ENCODE measurements around the gene TGM5. TPM values are rescaled to one million over a fixed set of nuclear protein-coding genes. Genes with fewer than 3 reads are reported as not detected.
"Not testable (repeated sequence)": the region's sequence is repeated elsewhere in the genome, so short reads cannot be mapped to it uniquely, and the experiment has no call there.

The TGM5 gene
- total RNA-seq, 1 donor from 2014 or later = 4.1 TPM

- no peak for DNase-seq
Observed at GRCh38 chr15:43214592-43215295, 52.0 kb downstream of the TGM5 start.

GRCh38 chr15:43214169-43214568 is 52.6 kb downstream of the TGM5 start:
- no peak for DNase-seq

- no peak for DNase-seq
Observed at GRCh38 chr15:43213466-43213865, 53.3 kb downstream of the TGM5 start.

DNA sequence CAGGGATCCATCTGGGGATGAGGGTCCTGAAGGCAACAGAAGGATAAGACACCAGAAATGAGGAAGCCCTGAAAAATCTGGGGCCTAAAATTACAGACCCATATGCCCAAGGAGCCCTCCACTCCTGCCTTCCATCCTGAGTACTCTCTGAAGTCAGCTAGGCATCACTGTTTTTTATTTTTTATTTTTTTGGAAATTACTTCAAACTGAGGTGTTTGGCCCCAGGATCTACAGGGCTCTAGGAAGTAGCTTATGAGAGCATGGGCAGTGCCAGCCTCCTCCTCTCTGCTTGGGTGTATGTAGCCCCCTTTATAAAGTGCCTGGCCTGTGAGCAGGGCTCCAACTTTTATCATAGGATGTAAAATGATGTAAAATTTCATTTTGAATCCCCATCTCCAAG is 53.8 kb downstream of the TGM5 start:
- no peak for DNase-seq

DNA sequence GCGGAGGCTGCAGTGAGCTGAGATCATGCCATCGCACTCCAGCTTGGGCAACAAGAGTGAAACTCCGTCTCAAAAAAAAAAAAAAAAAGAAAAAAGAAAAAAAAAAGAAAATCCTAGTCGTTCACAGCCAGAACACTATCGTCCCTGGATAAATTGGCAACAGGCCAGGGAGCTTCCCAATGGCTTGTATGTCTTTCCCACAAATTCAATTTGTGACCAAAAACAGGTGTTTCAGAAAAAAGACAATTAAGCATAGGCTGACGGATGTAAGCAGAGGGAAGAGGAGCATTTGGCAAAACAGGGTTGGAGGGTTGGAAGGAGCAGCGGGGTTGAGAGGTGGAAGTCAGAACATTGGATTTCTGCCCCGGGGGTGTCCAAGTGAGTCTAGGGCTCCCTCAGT is 54.4 kb downstream of the TGM5 start:
- DNase-seq = no peak

DNA sequence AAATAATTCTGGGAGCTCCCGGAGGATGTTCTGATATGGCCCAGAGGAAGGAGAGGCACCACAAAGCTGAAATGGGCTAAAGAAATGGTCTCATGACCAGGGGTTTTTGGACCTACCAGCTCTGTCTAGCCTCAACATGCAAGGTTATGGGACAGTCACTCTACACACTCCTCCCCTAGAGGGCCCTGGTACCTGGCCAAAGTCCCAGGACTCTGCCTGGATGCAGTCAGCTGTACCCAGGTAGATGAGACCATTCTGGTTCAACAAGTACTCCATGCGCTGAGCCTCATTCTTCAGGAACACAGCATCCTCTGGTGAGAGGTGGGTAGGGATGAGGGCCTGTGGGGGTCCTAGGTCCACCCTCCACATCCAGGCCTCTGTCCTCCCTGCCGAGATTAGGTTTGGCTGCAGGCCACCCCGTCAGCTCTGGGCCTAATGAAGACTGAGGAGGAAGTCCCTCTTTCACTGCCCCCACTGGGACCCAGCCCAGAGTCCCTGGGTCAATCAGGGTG is 55.4 kb downstream of the TGM5 start:
- DNase-seq = no peak

DNA sequence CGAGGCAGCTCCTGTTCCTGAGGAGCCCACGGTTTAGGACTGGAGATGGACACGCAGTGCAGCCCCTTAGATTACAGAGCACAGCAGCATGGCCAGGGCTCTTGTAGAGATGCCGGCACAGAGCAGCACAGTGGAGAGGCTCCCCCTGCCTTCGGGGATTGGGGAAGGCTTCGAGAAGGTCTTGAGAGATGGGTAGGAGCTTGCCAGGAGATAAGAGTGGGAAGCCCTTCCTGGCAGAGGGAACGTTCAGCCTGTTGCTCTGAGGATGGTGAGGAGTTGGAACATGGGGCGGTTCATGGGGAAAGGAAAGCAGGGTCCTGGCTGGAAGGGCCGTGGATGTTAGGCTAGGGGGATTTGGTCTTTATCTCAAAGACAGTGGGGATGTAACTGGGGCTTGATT is 55.9 kb downstream of the TGM5 start:
- no peak for DNase-seq

DNA sequence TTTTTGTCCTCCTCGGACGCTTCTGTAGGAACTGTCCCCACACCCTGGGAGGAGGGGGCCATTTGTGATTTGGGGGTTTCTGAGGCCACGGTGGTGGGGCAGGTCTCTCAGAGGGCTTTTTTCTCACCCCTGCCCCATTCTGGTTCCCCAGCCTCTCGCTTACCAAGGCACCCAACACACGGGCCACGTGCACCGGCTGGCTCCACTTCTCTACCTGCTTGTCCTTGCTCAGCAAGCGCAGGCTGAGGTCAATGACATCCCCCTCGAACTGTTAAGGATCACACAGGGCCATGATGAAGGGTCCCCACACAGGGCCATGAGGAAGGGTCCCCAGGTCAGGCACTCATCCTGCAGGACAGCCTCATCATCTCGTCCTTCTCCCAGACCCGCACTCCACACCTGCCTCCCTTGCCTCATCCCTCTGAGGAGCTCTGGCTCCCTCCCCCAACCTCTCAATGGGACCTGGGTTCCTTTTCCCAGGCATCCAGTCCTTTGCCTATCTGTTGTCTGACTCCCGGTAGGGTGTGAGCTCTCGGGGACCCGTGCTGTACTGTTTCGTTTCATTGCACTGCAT is 56.5 kb downstream of the TGM5 start:
- DNase-seq = no peak

DNA sequence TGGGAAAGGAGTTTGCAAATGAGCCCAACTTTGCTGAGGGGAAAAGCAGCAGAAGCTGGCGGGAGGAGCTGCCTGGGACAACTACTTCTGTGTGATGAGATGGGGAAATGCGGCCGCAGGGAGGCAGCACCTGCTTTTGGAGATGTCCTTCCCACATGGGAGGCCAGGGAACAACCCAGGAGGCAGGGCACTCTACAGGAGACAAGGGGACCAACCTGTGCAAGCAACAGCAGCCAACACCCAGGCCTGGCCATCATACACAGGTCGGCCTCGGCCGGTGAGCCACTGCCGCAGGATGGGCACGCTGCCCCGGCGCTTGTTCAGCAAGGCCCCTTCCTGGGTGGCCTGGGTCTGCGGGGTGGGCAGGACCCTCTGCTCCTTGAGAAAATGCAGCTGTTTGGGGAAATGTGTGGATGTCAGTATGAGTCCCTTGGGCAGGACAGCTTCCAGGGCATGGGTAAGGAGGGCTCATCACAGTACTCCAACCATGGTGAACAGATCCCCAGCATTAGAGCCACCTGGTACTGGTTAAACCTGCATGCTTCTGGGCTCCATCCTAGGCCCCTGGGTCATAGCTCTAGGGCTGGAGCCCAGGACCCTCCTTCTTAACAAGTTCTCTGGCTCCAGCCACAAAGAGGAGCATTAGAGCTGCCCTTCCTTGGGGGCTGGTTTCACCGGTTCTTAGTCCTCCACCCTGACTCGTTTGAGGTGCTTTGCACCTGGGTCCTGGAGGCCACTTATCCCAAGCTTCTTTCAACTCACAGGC is 57.5 kb downstream of the TGM5 start:
- no peak for DNase-seq

GRCh38 chr15:43208052-43209002 is 58.4 kb downstream of the TGM5 start:
- no peak for DNase-seq

DNA sequence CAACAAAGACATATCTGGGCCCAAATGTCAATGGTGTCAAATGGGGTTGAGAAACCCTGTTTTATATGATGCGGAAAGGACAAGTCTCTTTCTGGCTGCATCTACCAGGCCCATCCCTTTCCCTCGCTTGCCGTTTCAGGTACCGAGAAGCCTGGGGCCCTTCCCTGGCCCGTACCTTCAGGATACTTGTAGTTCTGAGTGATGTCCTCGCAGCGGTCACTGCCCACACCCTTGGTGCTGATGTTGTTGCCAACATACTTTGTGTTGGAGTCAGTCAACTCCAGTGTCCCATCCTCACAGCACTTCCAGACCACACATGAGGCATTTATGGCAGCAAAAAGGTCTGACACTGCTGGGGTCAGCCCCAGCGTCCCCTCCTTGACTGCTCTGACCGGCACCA is 59.7 kb downstream of the TGM5 start:
- DNase-seq = no peak

GRCh38 chr15:43206054-43206453 is 60.7 kb downstream of the TGM5 start:
- DNase-seq = no peak

DNA sequence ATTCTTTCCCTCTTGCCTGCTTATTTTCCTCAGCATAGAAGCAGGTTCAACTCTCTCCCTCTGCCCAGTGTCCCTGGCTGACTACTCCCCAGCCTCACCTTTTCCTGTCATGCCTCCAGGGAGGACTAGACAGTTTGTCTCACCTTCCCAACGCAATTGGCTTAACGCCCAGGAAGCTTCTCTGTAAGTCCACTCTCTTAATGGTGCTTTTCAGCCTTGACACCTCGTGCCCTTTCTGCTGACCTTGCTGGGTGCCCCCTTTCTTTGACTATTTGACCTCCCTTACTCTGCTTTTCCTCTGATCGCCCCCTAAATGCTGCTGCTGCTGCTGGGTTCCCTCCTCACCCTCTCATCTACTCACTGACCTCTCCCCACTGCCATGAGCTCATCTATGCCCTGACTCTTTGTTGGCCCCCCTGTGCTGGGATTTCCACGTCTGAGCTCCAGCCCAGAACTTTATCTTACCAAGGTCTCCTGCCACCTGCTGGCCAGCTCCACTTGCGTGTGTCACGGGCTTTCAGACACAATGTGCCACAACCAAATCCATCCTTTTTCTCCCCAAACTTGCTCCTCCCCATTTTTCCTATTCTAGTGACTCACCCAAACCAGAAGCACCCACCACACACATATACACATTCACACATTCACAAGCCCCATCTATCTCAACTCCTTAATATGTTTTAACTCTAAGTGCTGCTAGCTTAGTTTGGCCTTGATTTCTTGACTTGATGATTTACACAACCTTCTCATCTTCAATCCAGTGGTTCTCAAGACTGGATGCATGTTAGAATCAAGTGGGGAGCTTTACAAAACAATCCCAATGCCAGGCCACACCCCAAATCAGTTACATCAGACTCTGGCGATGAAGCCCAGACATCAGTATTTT is 62.5 kb downstream of the TGM5 start:
- no peak for DNase-seq

DNA sequence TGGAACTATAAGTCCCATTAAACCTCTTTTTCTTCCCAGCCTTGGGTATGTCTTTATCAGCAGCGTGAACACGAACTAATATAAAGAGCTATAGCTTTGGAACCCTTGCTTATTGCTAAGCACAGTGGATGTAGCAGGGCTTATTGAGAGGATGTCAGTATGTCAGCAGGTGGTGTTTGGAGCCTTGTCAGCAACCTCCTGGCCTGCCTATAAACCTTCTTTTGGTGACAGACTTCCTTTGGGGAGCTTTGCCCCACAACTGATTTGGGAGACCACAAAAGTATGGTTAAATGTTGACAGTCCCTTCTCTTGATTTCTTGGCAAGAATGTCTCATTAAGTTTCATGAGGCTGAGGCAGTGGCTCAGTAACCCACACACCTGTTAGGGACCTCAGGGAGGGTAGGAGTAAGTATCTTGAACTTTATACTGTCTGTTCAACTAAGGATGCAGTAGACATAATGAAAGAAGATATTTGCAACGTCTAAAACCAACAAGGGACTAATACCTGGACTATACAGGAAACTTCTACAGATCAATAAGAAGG is 66.7 kb downstream of the TGM5 start:
- DNase-seq = no peak

- DNase-seq = no peak
Observed at GRCh38 chr15:43198992-43199391, 67.7 kb downstream of the TGM5 start.

- DNase-seq = not testable (repeated sequence)
Observed at GRCh38 chr15:43198556-43198955, 68.2 kb downstream of the TGM5 start.

GRCh38 chr15:43197773-43198172 is 69.0 kb downstream of the TGM5 start:
- DNase-seq = not testable (repeated sequence)

GRCh38 chr15:43196760-43197548 is 69.8 kb downstream of the TGM5 start:
- no peak for DNase-seq

DNA sequence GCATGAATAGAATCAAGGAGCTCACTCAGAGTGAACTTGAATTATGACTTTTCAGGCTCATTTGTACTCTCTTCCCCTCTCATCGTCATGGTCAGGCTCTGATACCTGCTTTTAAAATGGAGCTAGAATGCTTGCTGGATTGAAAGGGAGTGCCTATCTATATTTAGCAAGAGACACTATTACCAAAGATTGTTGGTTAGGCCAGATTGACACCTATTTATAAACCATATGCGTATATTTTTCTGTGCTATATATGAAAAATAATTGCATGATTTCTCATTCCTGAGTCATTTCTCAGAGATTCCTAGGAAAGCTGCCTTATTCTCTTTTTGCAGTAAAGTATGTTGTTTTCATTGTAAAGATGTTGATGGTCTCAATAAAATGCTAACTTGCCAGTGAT is 71.9 kb downstream of the TGM5 start:
- DNase-seq = no peak

- DNase-seq = no peak
Observed at GRCh38 chr15:43193710-43194109, 73.0 kb downstream of the TGM5 start.
